Stimulated activated CD8-positive, alpha-beta memory T cell treated with anti-CD3 and anti-CD28 coated beads, Interleukin-7, amount 100 ng/mL, for 4 hours (primary cell): Measurements from ENCODE around the gene CLPTM1L.
"Not testable (repeated sequence)": the region's sequence is repeated elsewhere in the genome, so short reads cannot be mapped to it uniquely, and the experiment has no call there.

Experiments used
- DNase-seq, 2 donors: peaks; one replicate each; pipeline ENCODE4 v3.0.0-alpha.2; 2020; ENCODE audit warnings: low read depth in 2 of 2

The CLPTM1L gene

GRCh38 chr5:1289559-1289958 lies 55.3 kb downstream of the CLPTM1L start:
- DNase-seq = not testable (repeated sequence)

- no peak for DNase-seq
These were observed 56.2 kb downstream of the CLPTM1L start for GRCh38 chr5:1288439-1289335.

- DNase-seq = no peak
These were observed 59.0 kb downstream of the CLPTM1L start for GRCh38 chr5:1285883-1286291.

GRCh38 chr5:1285141-1285540 lies 59.8 kb downstream of the CLPTM1L start:
- DNase-seq = no peak

GRCh38 chr5:1284336-1284970 lies 60.4 kb downstream of the CLPTM1L start:
- DNase-seq = not testable (repeated sequence)

- DNase-seq = not testable (repeated sequence)
These were observed 61.2 kb downstream of the CLPTM1L start for GRCh38 chr5:1283729-1284041.

- not testable (repeated sequence) for DNase-seq
These were observed 61.7 kb downstream of the CLPTM1L start for GRCh38 chr5:1282993-1283728.

GRCh38 chr5:1282131-1282992 lies 62.5 kb downstream of the CLPTM1L start:
- DNase-seq = no peak

GRCh38 chr5:1281038-1281882 lies 63.6 kb downstream of the CLPTM1L start:
- no peak for DNase-seq

- no peak for DNase-seq
These were observed 64.5 kb downstream of the CLPTM1L start for GRCh38 chr5:1280177-1281037.

- no peak for DNase-seq
These were observed 65.3 kb downstream of the CLPTM1L start for GRCh38 chr5:1279443-1280151.

- no peak for DNase-seq
These were observed 66.0 kb downstream of the CLPTM1L start for GRCh38 chr5:1278656-1279442.

- DNase-seq = no peak
These were observed 66.7 kb downstream of the CLPTM1L start for GRCh38 chr5:1278216-1278615.

GRCh38 chr5:1277781-1278180 lies 67.1 kb downstream of the CLPTM1L start:
- no peak for DNase-seq

GRCh38 chr5:1277331-1277730 lies 67.6 kb downstream of the CLPTM1L start:
- no peak for DNase-seq

GRCh38 chr5:1276930-1277329 lies 68.0 kb downstream of the CLPTM1L start:
- no peak for DNase-seq

GRCh38 chr5:1275397-1276391 lies 69.2 kb downstream of the CLPTM1L start:
- not testable (repeated sequence) for DNase-seq
